ENCODE data around the gene LSS. TPM values are rescaled to one million over a fixed set of nuclear protein-coding genes. Genes with fewer than 3 reads are reported as not detected.

LSS gene
- total RNA-seq: 195 and 259 TPM in 2 replicates

GRCh38 chr21:46228345-46229051 lies at the start of gene LSS:
Gene LSS (minus strand): TSS chr21:46228774. CDS start chr21:46228745, 29 bp downstream.

GRCh38 chr21:46183910-46184624 lies 44.5 kb downstream of the LSS start, which contains the start of gene SPATC1L:
Gene SPATC1L (minus strand): TSS chr21:46184459. CDS start chr21:46182816, 1,643 bp downstream.

DNA sequence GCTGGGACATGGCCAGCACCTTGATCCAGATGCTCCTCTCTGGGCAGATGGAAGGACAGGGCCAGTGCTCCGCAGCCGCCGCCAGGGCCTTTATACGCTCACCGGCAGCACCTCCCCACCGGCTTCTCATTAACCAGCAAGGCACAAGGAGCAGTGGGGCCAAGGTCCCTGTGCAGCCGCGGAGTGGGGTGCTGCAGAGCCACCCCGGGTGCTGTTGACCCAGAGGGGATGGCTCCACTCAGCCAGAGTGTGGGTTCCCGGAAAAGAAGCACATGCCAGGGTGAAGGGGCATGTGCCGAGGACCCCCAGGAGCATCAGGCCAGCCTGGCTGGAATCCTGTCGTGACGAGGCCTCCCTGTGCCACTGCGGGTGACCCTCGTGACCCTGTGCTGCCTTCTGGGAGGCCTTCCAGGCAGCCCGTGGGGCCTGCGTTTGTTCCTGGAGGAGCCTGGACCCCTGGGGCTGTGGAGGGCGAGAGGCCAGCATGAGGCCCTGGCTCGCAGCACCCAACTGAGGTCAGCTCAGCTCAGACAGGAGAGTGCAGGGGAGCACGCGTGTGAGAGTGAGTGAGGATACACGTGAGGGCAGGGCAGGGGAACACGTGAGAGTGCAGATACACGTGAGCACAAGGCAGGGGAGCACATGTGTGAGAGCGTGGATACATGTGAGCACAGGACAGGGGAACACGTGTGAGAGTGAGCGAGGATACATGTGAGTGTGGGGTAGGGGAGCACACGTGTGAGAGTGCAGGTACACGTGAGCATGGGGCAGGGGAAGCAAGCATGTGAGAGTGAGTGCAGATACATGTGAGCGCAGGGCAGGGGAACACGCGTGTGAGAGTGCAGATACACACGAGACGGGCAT lies 72.8 kb downstream of the LSS start, which contains the start of gene FTCD:
Gene FTCD, minus strand, starts transcription at position 66 of the 864 bp plus-strand sequence. Its CDS starts 56 bp downstream, at position 10.

Other genes with a start within 250 kb of the LSS start
- 1,046 and 1,090 TPM in 2 replicates for gene COL6A1, start 247.0 kb downstream of the LSS start, total RNA-seq
- gene COL6A2, start 130.7 kb downstream of the LSS start, total RNA-seq: 746 and 794 TPM in 2 replicates
- gene FTCD, start 73.2 kb downstream of the LSS start, total RNA-seq: not detected in 2 replicates
- 44.7 and 47.3 TPM in 2 replicates for gene SPATC1L, start 44.3 kb downstream of the LSS start, total RNA-seq
- gene MCM3AP, start 56.8 kb upstream of the LSS start, total RNA-seq: 67.3 and 71.8 TPM in 2 replicates
- 24.6 and 30.3 TPM in 2 replicates for gene YBEY, start 57.6 kb upstream of the LSS start, total RNA-seq
- gene C21orf58, start 95.1 kb upstream of the LSS start, total RNA-seq: 2.0 and 5.7 TPM in 2 replicates
- 8.3 and 14.1 TPM in 2 replicates for gene PCNT, start 95.4 kb upstream of the LSS start, total RNA-seq
- gene DIP2A, start 230.1 kb upstream of the LSS start, total RNA-seq: 17.6 and 19.7 TPM in 2 replicates

Data from myometrial cell (primary cell).